Daoy (cell line): ENCODE data around the gene AIPL1. TPM values are rescaled to one million over a fixed set of nuclear protein-coding genes. Genes with fewer than 3 reads are reported as not detected.
A peak's percentile ranks its signal among the peaks of the same experiment; 100 is the strongest.

Source experiments
- DNase-seq: peaks from one replicate; pipeline ENCODE4 v3.0.0-alpha.2; 2015; ENCODE audit warnings: low read depth
- total RNA-seq: library from RNA; depleted of rRNA; stranded (reverse); fragments of >200 nt; shearing (Covaris generic); gene quantifications from 2 replicates; pipeline ENCODE4 v1.2.3, GENCODE V29; 2014

AIPL1 gene
- total RNA-seq, 1 experiment from 2014 or later: not detected

DNA sequence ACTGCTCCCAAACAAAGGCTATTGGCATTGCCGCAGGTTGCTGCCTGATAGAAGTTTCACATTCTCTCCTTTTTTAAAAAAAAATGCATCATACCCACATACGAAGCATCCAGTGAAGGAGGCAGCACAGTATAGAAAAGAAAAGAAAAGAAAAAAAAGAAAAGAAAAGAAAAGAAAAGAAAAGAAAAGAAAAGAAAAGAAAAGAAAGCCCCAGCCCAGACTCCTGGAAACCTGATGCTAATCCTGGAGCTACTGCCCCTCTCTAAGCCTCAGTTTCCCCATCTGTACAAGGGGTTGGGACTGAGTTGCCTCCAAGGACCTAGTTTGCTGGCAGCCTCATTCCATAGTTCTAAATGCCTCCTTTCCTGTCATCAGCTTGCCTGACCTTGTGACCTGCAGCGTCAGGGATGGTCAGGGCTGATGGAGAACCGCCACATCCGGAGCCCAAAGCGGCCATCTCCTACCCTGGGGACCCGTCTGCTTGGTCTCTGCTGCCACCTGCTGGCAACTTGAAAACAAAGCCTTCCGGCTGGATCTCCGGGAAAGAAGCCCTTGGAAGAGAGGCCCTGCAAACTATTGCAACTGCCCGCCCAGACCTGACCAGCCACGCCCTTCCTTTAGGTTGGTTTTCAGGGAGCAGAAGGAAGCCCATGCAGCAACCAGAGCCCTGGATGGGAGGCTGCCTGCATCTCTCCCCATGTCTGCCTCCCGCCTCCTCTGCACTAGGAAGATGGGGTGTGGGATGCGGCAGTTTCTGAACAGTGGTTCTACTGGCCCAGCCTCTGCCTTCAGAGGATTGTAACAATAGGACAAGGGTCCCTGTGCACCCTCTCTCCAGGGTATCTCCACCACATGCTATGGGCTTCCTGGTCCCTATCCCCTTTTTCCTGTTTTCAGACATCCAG is 13.0 kb downstream of the AIPL1 start:
- peak; percentile 88 for DNase-seq

GRCh38 chr17:6420173-6420641 is 14.7 kb downstream of the AIPL1 start:
- peak; percentile 45 for DNase-seq

DNA sequence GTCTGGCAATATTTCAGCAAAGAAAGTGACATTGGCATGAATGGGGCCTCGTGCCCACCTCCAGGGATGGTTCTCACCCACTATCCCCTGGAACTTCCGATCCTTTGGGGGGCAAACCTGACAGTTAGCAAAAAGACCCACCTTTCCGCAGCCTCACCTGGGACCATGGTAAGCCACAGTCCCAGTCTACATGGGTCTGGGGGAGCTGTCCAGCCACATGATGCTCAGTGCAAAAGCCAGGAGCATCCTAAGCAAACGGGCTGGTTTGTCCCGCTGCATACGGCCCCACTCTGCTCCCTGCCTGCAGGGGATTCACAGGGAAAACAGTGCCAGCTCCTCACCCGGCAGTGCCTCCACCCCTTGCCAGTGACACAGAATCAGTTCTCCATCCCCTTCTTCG is 19.3 kb downstream of the AIPL1 start:
- DNase-seq: no peak

- DNase-seq: peak; percentile 56
These were observed 21.9 kb downstream of the AIPL1 start for GRCh38 chr17:6413065-6413464.

GRCh38 chr17:6408735-6409134 is 26.2 kb downstream of the AIPL1 start:
- DNase-seq: no peak

GRCh38 chr17:6408276-6408675 is 26.6 kb downstream of the AIPL1 start:
- no peak for DNase-seq

DNA sequence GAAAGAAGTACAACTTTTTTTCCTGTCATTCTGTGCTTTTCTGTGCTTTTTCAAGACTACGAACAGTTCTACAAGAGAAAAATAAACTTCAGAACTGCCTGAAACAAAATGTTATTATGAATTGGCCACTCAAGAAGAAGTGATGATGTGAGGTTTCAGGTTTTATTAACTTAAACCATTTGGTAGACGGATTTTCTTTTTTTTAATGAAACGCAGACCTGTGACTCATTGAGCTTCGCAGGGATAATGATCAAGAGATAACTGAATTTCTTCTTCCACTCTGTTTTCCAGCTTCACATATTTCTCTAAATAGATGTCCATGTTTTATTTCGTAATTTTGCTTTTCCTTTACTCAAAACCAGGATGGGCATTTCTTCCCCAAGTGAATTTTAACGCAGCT is 32.7 kb downstream of the AIPL1 start:
- DNase-seq: no peak

DNA sequence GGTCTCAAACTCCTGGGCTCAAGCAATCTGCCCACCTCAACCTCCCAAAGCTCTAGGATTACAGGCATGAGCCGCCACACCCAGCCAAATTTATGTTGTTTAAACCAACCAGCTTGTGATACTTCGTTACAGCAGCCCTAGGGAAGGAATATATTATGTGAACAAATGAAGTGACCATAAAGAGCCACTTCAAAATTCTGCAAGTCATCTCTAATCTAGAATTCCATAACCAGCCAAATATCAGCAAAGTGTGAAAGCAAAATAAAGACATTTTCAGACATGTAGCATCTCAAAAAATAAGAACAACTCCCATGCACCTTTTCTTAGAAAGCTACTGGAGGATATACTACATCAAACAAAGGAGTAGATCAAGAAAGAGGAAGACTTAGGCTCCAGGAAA is 36.0 kb downstream of the AIPL1 start:
- no peak for DNase-seq

GRCh38 chr17:6394055-6394606 is 40.8 kb downstream of the AIPL1 start:
- no peak for DNase-seq

DNA sequence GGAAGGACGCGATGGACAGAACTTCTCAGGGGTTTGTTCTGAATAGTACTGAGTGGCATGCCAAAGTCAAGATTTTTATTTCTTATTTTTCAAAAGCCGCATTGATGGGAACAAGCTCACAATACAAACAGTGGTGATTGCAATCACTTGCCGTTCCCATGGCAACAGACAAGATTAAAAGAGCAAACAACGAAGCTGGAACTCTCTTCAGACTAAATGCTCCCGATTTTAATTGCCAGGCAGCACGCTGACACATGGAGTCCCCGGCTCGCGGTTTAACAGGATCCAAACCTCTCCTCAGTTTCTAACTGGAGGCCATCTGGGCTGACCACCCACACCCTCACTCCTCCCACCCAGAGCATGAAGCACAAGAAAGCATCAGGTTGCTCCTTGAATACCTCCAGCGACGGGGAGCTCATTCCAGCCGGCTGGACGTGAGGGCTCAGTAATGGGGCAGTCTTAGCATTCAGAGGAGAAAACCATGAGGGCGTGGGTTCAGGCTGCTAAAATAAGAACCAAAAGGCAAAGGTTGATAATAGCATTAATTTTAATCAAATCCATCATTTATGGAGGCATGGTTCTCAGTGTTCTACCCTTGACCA is 41.5 kb downstream of the AIPL1 start:
- no peak for DNase-seq

DNA sequence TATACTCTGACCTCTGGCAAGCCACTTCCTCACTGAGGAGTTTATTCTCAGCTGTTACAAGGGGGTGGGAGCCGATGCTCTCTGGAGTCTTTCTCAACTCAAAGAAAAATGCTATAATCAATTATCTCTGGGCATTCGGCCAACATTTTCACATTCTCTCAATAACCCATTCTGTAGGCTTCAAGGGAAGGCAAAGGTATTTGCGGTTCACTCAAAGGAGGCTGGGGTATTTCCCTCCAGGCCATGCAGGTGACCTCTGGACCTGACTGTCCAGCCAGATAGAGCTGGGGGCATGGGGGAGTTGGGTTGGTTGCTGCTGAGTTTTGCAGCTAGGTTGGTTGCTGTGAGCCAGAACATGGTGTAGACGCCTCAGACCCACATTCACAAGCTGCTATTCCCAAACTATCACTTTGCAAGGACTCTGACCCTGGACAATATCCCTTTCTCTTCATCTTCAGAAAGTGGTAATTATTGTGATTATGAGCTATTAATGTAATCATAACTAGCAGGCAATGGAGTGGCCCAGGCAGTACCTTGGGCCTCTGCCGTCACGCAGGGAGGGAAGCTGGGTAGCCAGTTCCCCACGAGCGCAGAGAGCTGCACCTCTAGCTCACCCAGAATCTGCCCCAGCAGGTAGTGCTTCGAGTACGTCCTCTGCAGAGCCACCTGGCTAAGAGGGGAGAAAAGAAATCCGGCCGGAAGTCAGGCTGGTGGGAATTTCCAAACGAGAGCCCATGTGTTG is 42.1 kb downstream of the AIPL1 start:
- no peak for DNase-seq

GRCh38 chr17:6388416-6388815 is 46.5 kb downstream of the AIPL1 start:
- DNase-seq: no peak

DNA sequence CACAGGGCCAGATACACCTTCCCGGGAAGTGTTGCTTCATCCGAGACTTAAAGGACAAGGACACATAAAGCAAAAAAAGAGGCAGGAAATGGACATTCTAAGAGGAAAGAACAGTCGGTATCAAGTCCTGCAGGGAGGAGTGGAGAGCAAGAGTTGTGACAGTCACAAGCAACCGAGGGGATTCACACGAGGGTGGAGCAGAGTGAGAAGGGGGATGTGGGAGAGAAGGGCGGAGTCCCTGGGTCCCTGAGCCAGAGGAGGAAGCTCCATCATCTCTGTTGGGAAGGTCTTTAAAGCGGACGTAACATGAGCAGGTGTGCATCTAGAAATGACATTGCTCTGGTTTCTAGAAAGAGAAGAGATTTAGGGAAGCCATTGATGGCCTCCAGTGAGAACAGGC is 47.1 kb downstream of the AIPL1 start:
- DNase-seq: no peak

DNA sequence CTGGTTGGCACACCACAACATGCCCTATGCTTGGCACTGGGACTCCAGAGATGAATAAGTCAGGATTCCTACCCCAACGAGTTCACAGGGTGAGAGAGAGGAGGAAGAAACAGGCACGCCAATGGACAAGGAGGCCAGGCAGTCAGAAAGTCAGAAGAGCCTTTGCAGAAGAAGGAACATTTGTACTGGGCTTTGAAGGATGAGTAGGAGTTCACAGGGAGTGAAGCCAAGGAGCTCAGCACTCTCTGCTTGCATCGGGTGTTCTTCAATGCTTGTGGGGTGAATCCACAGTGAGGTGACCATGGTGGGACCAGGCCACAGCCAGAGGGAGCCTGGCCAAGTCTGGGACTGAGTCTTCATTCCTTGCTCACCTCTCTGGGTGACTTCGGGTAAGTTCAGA is 47.5 kb downstream of the AIPL1 start:
- DNase-seq: no peak

DNA sequence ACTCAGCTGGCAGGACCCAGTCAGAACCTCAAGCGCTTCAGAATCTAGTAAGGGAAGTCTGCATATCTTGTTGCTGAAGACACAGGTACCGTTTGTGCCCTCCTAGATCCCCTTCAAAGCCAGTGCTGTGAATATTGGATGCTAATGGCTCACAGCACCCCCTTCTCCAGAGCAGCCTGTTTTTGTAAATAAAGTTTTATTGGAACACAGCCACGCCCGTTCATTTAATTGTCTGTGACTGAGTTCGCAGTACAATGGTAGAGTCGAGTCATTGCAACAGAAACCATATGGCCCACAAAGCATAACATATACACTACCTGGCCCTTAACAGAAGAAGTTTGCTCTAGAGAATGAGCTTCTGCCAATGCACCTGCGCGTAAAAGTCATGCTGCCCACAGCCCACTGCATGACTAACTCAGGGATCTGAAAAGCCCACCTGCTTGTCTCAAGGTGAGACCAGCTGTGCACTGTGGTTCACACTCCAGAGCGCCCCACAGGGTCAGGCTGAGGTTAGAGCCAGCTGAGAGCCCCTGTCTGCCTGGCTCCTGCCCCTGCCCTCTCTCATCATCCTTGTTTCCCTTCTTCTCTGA is 48.8 kb downstream of the AIPL1 start:
- DNase-seq: no peak

DNA sequence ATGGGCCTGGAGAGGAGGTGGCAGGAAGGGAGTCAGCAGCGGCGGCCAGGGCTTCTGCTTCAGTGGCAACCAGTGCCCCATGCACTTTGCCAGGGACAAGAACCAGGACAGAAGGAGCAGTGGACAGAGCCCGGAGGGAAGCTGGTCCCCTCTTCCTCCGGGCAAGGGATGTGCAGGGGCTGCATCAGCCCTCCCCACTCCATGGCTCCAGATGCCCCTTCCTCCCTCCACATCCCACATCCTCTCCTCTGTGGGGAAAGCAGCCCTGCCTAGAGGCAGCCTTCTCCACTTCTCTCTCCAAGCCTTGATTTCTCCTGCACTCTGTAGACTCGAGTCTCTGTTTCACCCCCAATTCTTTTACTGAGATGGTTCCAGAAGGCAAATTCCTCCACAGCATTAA is 50.4 kb downstream of the AIPL1 start:
- DNase-seq: no peak

DNA sequence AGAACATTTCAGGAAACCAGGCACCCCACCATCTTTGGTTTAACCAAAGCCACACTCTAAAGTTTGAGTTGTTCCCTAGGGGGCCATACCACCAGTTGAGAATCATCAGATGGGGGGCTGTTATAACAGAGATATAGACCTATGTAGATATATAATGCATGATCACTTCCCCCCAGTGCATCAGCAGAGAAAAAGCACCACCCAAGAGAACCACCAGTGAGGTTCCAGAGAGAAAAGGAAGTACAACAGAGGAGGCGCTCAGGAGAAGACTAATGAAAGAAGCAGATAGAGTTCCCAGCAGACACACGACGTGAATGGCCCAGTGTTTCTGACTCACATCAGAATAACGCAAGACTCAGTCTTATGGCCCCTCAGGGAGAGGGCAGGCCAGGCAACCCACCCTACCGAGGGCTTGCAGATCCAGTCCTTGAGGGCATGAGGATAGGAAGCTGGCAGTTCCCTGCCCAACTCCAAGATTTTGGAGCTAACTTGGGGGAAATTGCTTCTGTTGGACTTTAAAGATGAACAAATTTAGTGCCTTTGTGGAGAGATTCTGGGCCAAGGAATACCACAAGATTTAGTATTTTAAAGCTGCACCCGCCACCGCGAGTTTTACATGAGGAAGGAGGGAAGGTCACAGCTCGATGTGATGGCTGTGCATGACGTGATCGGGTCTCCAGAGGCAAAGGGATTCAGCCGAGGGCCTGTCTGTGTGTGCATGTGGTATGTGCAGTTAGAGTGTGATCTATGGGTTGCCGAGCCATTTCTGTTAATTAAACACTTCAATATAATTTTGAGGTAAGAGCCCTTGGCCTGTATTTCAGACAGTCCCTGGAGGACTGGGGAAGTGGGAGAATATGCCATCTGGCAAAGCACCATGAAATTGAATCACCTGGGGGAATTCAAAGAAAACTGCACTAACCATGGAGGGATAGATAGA is 53.1 kb downstream of the AIPL1 start:
- peak; percentile 71 for DNase-seq

DNA sequence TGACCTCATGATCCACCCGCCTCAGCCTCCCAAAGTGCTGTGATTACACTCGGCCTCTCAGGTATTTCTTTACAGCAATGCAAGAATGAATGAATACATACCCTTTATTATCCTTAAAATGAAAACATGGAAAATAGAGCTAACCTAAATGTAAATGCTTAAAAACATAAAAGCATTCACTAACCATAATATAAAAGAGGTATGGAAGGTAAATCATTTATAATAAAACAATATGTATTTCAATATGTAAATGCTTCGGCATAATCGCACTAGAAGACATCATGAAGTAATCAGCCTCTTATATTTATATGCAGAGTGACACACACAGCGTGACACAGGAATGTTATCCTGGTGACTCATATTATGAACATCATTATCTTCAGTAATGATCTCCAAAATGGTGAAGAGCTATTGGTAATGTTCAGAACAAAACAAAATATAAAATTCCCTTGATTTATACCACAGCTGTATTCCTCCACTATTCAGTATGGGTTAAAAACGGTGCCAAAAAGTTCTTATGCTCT is 53.9 kb downstream of the AIPL1 start:
- peak; percentile 56 for DNase-seq

- DNase-seq: no peak
These were observed 57.0 kb downstream of the AIPL1 start for GRCh38 chr17:6377906-6378305.

- no peak for DNase-seq
These were observed 58.0 kb downstream of the AIPL1 start for GRCh38 chr17:6376931-6377361.
